ENCODE measurements around the gene MARCHF2.
"Not testable (repeated sequence)": the region's sequence is repeated elsewhere in the genome, so short reads cannot be mapped to it uniquely, and the experiment has no call there.

Gene MARCHF2

DNA sequence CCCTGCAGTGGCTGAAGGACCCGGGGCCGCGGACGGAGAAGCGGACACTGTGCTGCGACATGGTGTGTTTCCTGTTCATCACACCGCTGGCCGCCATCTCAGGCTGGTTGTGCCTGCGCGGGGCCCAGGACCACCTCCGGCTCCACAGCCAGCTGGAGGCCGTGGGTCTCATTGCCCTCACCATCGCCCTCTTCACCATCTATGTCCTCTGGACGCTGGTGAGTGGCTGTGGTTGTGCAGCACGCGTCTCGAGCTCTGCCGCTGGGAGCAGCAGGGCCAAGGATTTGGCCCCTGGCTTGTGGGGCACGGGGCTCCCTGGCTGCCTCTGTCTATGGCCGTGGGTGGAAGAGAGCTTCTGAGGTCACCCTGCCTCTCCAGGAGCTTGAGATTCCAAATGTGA, 17.5 kb downstream of the MARCHF2 start:
- POLR2A ChIA-PET: no interaction called here
- CTCF ChIA-PET: interaction anchor here (1.9 to 5.5 kb wide), 2 partner anchors 17 to 77 kb away, joined by 6 to 23 read pairs; partner anchors contain the start of gene MARCHF2
- no peak for DNase-seq (ENCODE audit: extremely low spot score)
- TF ChIP-seq, protein P1, sequence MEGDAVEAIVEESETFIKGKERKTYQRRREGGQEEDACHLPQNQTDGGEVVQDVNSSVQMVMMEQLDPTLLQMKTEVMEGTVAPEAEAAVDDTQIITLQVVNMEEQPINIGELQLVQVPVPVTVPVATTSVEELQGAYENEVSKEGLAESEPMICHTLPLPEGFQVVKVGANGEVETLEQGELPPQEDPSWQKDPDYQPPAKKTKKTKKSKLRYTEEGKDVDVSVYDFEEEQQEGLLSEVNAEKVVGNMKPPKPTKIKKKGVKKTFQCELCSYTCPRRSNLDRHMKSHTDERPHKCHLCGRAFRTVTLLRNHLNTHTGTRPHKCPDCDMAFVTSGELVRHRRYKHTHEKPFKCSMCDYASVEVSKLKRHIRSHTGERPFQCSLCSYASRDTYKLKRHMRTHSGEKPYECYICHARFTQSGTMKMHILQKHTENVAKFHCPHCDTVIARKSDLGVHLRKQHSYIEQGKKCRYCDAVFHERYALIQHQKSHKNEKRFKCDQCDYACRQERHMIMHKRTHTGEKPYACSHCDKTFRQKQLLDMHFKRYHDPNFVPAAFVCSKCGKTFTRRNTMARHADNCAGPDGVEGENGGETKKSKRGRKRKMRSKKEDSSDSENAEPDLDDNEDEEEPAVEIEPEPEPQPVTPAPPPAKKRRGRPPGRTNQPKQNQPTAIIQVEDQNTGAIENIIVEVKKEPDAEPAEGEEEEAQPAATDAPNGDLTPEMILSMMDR (IDR thresholded peaks at IDR 0.05; ENCODE audit: control extremely low read depth, extremely low read depth, low read depth, missing control alignments): no peak

DNA sequence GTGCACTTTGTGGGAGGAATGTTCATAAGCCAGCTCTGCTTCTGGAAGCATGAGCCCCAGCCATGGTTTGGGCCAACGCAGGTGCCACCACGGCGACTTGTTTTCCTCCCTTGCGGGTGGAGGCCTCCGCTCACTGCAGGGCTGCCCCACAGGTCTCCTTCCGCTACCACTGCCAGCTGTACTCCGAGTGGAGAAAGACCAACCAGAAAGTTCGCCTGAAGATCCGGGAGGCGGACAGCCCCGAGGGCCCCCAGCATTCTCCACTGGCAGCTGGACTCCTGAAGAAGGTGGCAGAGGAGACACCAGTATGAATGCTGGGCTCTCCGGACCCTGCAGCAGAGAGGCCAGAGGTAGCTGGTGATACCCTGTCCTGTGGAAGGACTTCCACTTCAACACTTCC, 25.1 kb downstream of the MARCHF2 start:
- ChIA-PET CTCF (interaction anchor here (1.4 kb wide), 1 partner anchor 11 kb away, joined by 4 read pairs; no protein-coding TSS in a partner anchor), POLR2A (no interaction called here)
- TF ChIP-seq, protein P1 (IDR thresholded peaks at IDR 0.05; ENCODE audit: control extremely low read depth, extremely low read depth, low read depth, missing control alignments): no peak
- DNase-seq (ENCODE audit: extremely low spot score): no peak

DNA sequence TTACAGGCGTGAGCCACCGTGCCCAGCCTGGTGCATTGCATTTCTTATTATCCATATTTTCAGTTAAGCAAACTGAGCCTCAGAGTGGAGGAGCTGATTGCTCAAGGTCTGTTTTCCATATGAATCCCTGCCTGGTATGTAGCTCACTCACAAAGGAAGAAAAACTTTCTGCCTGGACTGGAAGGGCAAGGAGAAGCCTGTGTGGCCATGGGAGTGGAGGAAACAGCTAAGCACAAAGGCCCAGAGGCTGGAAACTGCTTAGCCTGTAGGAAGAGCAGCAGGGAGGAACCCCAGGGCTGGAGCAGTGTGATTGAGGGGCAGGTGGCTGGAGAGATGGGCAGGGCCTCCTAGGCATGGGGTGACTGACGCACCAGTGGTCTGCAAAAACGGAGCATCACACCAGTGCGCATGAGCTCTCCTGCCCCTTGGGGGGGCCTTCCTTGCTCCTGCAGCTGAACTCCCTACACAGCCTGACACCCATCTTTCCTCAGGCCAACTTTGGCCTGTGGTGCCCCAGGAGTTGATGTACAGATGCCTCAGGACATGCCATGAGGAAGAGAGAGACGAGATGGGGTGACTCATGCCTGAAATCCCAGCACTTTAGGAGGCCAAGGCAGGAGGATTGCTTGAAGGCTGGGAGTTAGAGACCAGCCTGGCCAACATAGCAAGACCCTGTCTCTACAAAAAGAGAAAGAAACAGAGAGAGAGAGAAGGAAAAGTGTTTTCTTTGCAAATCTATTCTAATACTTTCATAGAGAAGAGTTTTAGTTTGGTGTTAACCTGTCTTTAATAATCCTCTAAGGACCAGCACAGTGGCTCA, 28.8 kb downstream of the MARCHF2 start:
- TF ChIP-seq, protein P1 (IDR thresholded peaks at IDR 0.05; ENCODE audit: control extremely low read depth, extremely low read depth, low read depth, missing control alignments): no peak
- CTCF ChIA-PET: interaction anchor here (2.1 to 2.6 kb wide), 2 partner anchors 28 to 89 kb away, joined by 5 to 11 read pairs; partner anchors contain the start of gene MARCHF2
- POLR2A ChIA-PET: interaction anchor here (0.5 kb wide), 1 partner anchor 21 kb away, joined by 5 read pairs; no protein-coding TSS in a partner anchor
- DNase-seq (ENCODE audit: extremely low spot score): no peak

DNA sequence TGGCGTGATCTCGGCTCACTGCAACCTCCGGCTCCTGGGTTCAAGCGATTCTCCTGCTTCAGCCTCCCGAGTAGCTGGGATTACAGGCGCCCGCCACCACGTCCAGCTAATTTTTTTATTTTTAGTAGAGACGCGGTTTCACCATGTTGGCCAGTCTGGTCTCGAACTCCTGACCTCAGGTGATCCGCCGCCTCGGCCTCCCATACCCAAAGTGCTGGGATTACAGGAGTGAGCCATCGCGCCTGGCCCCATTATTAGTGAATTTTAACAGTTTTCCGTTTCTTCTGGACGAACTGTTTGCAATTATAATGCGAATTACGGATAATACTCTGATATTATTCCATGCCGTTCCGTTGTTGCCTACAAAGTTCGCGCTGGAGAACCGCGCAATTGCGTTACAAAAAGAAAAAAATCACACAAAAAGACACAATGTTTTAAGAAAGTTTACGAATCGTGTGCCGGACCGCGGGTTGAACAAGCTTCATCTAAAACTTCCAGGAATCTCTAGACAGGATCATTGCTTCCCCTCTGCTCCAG, 31.1 kb downstream of the MARCHF2 start:
- CTCF ChIA-PET: interaction anchor here (0.8 to 1.7 kb wide), 4 partner anchors 31 to 286 kb away, joined by 3 to 11 read pairs (median 5); partner anchors contain the start of genes MARCHF2 and ZNF414
- POLR2A ChIA-PET: interaction anchor here (1.2 kb wide), 1 partner anchor 70 kb away, joined by 4 read pairs; the partner anchor contains the start of gene ZNF414
- DNase-seq (ENCODE audit: extremely low spot score): not testable (repeated sequence)

DNA sequence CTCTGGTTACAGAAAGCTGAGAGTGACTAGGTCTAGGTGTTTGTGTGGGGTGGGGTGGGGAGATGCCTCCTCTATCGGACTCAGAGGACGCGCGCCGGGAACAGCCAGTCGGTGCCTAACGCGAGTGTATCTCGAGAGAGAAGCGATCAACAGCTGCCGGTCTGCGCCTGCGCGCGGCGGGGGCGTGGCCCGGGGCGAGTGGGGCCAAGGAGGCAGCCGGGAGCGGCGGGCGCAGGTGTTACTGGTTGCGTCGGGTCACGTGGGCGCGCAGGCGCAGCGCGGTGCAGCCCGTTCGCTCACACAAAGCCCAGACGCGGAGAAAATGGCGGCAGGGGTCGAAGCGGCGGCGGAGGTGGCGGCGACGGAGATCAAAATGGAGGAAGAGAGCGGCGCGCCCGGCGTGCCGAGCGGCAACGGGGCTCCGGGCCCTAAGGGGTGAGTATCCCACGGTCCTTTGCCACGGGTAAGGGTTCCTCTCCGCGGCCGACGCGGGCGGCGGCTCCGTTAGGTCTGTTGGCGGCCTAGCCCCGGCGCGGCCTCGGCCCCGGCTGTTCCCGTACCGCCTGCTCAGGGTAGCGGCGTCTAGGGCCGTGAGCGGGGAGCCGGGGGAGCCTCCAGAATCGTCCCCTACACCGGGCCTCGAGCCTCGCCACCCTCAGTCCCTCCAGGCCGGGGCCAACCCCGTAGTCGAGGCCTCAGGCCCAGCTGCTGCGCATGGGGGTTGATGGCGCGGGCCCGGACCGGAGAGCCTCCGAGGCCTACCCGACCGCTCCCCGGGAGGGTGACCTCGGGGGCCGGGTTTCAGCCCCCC, 31.8 kb downstream of the MARCHF2 start, which contains the start of gene HNRNPM:
Gene HNRNPM (plus strand): TSS at position 299 of the 811 bp plus-strand sequence. CDS start 24 bp downstream, at position 323.
- TF ChIP-seq, protein P1 (IDR thresholded peaks at IDR 0.05; ENCODE audit: control extremely low read depth, extremely low read depth, low read depth, missing control alignments): no peak
- ChIA-PET CTCF (interaction anchor here (0.8 to 1.7 kb wide), 4 partner anchors 31 to 286 kb away, joined by 3 to 11 read pairs (median 5); partner anchors contain the start of genes MARCHF2 and ZNF414), POLR2A (interaction anchor here (1.2 kb wide), 1 partner anchor 69 kb away, joined by 4 read pairs; the partner anchor contains the start of gene ZNF414)
- peak; percentile 100 for DNase-seq (ENCODE audit: extremely low spot score)

DNA sequence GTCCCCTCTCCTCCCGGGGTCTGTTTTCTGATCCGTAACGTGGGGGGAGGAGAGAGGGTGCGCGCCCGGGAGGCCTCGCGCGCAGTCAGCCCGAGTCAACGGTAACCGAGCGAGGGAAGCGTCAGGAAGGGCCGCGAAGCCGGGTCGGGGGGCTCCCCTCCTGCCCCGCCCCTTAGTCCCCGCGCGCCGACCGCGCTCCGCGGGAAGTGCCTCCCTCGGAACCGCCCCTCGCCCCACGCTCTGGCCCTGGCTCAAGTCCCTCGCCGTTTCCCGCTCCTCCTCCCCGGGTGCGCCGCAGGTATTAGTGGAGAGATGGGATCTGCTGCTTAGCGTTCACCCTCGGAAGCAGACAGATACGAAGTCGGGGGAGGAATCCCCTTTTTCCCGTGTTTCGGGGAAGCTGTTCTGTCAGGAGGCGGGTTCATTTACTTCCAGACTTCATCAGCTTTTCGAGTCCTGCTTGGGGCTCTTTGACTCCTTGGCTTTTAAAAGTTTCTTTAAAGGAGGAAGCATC, 32.4 kb downstream of the MARCHF2 start:
- POLR2A ChIA-PET: interaction anchor here (0.9 to 1.5 kb wide), 2 partner anchors 32 to 55 kb away, joined by 3 read pairs; partner anchors contain the start of genes MARCHF2 and RAB11B
- peak; percentile 47 for DNase-seq (ENCODE audit: extremely low spot score)

More for the DNA sequence above, 32.4 kb downstream of the MARCHF2 start:
- TF ChIP-seq, protein P1 (IDR thresholded peaks at IDR 0.05; ENCODE audit: control extremely low read depth, extremely low read depth, low read depth, missing control alignments): no peak
- CTCF ChIA-PET: interaction anchor here (1.0 to 3.9 kb wide), 4 partner anchors 14 to 91 kb away, joined by 3 to 14 read pairs (median 6); partner anchors contain the start of gene MARCHF2
